HG03135 (cell line): ENCODE results near the gene DMD.

Experiments used
- ATAC-seq: cut with Tn5 transposase; IDR thresholded peaks from one replicate; pipeline ENCODE4 v1.9.1; 2021; ENCODE audit warnings: mild to moderate bottlenecking, moderate library complexity; ENCODE audit not compliant: unreplicated experiment

The DMD gene

GRCh38 chrX:31323658-31324057 is 1887.7 kb downstream of the DMD start:
- peak; percentile 93 for ATAC-seq

GRCh38 chrX:31320740-31321139 is 1890.6 kb downstream of the DMD start:
- ATAC-seq: no peak

- ATAC-seq: no peak
Observed at GRCh38 chrX:31319586-31319985, 1891.8 kb downstream of the DMD start.

DNA sequence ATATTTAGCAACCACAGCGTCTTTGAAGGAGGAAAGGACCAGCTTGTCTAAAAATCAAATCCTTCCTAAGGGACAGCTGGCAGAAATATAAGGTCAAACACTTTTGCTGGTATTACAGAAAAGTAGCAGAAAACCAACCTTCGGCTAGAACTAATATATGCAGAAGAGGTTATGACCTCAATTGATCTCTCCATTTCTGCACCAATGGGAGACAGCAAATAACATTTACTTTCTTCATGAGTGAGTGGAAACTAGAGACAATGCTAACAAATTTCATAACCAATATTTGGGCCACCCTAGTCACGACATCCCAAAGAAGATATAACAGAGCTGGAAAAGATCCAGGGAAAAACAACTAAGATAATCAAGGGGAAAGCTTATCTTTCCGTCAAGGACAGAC is 1892.5 kb downstream of the DMD start:
- no peak for ATAC-seq

DNA sequence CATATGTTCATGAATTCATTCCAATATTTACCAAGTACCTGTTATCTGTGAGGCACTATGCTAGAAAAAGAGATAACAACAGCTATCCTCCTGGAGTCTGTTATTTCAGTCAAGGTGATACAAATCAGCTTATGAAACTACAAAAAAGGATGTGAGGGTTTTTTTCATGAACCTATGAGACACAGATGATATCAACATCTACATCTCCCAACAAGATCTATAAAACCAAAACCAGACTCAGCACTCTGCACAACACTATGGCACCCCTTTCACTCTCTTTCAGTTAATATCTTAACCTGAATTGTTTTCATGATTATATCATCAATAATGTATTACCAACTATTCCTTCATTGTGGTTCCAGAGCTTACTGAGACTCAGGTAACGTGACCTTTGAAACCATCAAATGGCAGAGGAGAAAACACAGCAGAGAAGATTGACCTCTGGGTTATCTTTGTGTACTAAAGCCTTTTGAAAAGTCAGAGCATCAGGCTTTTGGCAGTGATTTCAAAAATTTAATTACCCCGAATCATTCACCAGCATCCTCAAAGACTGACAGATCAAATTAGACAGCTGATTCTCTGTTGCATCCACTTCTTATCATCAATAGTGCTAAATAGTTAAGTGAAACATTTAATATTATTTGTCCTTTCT is 1894.9 kb downstream of the DMD start:
- ATAC-seq: no peak

DNA sequence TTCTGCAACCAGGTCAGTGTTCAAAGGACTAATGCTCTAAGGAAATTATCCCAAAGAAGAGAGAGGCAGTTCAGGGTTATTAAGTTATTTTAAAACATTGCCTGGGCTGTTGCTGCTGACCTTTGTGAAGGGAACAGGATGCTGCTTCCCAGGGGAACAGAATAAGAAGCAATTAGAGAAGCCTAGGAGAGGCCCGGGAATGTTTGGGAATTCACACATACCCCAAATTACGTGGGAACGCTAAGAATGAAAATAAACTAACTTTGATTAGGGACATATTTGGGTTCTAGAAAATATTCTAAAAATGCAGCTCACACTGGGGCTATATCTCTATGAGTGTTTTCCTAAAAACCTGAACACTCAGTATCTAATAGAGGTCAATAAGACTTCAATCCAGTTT is 1896.4 kb downstream of the DMD start:
- ATAC-seq: no peak

DNA sequence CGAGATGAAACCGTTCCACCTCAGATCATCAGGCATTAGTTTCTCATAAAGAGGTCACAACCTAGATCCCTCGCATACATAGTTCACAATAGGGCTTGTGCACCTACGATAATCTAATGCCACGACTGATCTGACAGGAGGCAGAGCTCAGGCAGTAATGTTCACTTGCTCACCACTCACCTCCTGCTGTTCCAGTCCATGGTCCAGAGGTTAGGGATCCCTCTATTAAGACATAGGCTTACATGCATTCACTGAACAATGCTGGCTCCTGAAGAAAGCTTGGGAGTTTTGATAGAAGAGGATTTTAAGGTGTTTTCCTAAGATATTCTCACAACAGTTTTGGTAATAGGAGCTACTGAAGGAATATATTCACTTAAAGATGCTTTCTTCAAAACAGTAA is 1903.4 kb downstream of the DMD start:
- ATAC-seq: no peak

GRCh38 chrX:31302573-31303075 is 1908.7 kb downstream of the DMD start:
- no peak for ATAC-seq

- no peak for ATAC-seq
Observed at GRCh38 chrX:31301941-31302340, 1909.4 kb downstream of the DMD start.

DNA sequence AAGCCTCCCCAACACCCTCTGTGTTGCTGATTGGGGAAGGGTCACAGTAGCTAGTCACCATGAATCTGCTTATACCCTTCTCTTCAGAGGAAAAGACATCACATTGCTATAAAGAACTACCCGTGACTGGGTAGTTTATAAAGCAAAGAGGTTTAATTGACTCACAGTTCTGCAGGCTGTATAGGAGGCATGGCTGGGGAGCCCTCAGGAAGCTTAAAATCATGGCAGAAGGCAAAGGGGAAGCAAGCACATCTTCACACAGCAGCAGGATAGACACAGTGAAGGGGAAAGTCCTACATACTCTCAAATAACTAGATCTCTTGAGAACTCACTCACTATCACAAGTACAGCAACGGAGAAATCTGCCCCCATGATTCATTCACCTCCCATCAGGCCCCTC is 1910.1 kb downstream of the DMD start:
- ATAC-seq: no peak

DNA sequence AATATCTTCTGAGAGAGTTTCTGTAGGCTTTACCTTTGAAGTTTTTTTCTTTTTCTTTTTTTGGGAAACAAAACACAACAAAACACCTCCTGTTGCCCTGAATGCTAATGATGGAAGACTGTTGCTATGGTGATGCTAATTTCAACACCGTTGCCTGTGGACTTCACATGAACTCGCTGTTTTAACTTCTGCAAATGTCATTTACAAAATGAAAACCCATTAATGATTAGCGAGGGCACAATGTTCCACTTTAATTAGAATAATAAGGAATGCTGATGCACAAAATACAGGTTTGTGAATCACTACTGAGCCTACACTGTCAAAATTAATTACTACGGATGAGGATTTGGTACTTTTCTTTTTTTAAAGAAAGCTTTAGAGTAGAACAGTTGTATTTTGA is 1912.4 kb downstream of the DMD start:
- ATAC-seq: no peak

GRCh38 chrX:31297881-31298280 is 1913.5 kb downstream of the DMD start:
- ATAC-seq: no peak

DNA sequence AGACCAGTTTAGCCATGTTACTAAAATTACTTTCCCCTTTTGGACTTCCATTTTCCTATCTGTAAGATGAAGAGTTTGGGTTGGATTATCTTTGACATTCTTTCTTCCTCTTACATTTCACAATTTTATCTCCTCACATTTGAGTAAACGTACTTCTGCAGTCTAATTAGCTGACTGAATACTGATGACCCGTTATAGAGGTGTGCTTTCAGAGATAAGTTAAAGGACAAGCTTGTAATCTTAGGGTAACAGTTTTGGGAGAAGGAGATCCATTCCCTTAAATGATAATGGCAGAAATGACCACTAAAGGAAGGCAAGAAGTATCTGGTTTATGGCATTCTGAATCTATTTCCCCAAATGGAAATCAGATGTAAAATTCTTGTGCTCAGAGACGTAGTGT is 1916.9 kb downstream of the DMD start:
- no peak for ATAC-seq

GRCh38 chrX:31293409-31293808 is 1917.9 kb downstream of the DMD start:
- no peak for ATAC-seq

DNA sequence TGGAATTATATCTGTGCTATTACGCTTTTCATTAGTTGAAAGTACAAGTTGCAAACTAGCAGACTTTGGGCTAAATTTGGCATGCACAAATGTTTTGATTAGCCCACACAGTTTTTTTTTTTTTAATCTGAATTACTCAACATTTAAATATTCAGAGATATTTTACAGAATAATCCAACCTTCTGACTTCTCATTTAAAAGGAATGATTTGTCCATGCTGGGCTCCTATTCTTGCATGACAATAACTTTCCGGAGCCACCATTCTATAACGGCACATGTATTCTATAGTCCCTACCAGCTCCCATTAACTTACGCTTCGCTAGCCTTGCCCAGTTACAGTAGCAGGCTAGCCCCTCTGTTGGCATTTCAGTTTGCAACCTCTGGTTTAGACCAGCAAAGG is 1920.2 kb downstream of the DMD start:
- no peak for ATAC-seq

DNA sequence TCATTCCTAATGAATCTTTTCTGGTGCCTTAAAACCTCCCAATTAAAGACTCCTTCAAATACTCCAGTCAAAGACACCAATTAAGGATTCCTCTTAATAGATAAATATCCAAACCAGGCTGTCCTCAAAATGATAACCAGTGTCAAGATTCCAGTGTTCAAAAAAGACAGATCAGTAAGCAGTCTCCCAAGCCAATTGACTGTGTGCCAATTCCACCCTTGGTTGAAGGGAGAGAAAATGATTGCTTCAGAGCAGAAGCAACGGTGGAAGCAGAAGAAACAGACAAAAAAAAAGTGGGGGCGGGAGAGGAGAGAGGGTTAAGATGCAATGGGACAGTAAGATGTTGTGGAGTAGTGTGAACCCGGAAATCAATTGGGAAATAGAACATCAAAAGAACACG is 1923.5 kb downstream of the DMD start:
- no peak for ATAC-seq

- ATAC-seq: no peak
Observed at GRCh38 chrX:31280580-31280979, 1930.8 kb downstream of the DMD start.

DNA sequence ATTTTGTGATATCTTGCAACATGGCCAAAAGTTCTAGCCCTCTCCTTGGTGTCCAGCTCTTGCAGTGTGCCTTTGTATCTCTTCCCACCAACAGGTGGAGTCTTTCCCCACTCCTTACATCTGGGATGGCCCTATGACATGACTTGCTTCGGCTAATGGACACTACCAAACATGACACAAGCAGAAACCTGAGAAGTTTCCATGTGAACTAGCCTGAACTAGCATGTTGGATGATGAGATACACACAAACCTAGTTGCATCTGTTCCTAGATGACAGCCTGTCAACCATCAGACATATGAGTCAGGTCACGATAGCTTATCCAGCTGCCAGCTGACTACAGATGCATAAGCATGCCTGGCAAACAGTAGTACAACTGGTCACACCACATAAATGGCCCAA is 1932.0 kb downstream of the DMD start:
- no peak for ATAC-seq

- ATAC-seq: no peak
Observed at GRCh38 chrX:31272472-31272775, 1938.9 kb downstream of the DMD start.

GRCh38 chrX:31271615-31272471 is 1939.5 kb downstream of the DMD start:
- ATAC-seq: no peak

DNA sequence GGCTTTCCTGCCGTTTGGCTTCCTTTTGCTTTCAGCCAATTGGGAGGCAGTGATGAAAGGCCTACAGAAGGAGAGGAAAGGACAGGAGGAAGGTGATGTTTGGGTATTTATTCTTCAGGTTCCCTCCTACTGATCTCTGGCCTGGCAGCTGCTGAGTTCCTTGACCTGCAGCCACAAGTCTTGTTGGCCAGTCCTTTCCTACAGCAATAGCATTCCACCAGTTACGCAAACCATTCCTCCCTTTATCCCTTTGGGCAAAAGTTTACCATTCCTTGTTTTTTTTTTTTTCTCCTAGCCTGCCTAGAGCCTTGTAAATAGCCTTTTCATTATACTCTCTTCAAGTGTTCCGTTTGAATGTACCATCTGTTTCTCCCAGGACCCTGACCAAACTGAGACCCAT is 1941.4 kb downstream of the DMD start:
- ATAC-seq: no peak

GRCh38 chrX:31268359-31268758 is 1943.0 kb downstream of the DMD start:
- no peak for ATAC-seq
